Measurements from ENCODE around the gene TFAP2A.

DNA sequence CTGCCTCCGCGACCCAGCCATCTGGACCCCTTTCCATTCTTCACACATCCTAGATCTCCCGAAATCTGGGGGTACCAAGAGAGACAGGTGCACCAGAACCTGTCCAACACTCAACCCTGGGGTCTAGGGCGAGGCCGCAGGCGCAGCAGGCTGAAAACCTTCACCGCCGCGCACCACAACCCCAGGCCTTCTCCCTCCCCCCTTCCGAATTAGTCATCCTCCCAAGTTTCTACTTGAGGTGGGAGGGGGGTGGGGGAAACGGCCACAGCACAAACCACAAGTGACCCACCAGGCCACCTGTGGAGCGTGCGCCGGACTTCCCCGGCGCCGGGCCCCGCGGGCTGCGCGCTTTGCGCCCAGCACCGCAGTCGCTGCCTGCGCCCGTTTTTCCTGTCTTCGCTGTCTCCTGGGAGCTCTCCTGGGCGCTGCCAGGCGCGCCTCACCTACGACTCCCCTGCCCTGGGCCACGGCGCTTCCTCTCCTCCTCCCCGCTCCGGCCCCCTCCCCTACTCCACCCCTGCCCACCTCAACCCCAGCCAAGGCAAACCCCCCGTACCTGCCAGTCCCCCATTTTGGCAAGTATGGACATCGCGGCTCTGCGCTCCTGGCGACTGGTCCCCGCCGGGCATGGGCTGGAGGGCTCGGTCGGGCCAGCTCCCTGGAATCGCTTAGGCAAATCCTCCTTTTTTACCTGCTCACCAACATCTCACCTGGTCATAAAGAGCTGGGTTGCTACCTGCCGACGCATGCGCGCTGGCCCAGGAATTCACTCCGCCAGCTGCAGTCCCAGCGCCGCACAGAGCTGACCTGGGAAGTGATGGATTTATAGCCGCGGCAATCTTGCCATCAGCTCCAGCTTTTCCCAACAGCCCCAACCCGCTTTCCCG is 4.2 kb upstream of the TFAP2A start:
- peak; percentile 95 for TF ChIP-seq EZH2 (IDR thresholded peaks at IDR 0.05)
- TF ChIP-seq, protein P1, sequence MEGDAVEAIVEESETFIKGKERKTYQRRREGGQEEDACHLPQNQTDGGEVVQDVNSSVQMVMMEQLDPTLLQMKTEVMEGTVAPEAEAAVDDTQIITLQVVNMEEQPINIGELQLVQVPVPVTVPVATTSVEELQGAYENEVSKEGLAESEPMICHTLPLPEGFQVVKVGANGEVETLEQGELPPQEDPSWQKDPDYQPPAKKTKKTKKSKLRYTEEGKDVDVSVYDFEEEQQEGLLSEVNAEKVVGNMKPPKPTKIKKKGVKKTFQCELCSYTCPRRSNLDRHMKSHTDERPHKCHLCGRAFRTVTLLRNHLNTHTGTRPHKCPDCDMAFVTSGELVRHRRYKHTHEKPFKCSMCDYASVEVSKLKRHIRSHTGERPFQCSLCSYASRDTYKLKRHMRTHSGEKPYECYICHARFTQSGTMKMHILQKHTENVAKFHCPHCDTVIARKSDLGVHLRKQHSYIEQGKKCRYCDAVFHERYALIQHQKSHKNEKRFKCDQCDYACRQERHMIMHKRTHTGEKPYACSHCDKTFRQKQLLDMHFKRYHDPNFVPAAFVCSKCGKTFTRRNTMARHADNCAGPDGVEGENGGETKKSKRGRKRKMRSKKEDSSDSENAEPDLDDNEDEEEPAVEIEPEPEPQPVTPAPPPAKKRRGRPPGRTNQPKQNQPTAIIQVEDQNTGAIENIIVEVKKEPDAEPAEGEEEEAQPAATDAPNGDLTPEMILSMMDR (IDR thresholded peaks at IDR 0.05) = no peak

Measured in neural progenitor cell (in vitro differentiated cells).